AG09309 (cell line): ENCODE measurements around the gene DYNLRB2.

Source experiments
- DNase-seq: peaks from one replicate; pipeline ENCODE4 v3.0.0-alpha.2; 2010; ENCODE audit warnings: low read depth
- H3K4me3 ChIP-seq: 2 replicates; pipeline ENCODE4 v1.5.1; 2011; ENCODE audit warnings: mild to moderate bottlenecking, low read depth, low read length, moderate library complexity; ENCODE audit not compliant: control insufficient read depth
- TF ChIP-seq, protein P1 (sequence below): IDR thresholded peaks from 2 replicates; pipeline ENCODE4 v1.5.1; 2011; ENCODE audit warnings: mild to moderate bottlenecking, low read depth, low read length, inconsistent platforms; ENCODE audit not compliant: insufficient read depth, control insufficient read depth; ENCODE audit errors: missing control alignments

Gene DYNLRB2

DNA sequence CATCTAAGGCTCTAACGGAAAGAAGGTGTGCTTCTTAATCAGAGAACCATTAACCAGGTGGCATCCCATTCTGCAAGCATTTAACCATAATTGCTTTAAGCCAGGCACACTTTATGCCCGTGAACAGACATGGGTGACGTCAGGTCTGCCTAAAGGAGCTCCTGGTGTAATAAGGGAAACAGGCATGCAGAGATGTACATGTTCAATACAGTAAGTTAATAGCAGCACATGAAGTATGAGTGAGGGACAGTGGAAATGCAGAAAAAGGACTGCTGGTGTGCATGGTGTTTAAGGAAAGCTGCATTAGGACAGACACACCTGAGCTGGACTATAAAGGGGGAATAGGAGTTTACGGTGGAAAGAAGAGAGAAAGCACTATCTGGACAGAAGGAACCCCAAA lies 18.6 kb downstream of the DYNLRB2 start:
- no peak for DNase-seq
- H3K4me3 ChIP-seq: no peak overlapping the region
- TF ChIP-seq, protein P1, sequence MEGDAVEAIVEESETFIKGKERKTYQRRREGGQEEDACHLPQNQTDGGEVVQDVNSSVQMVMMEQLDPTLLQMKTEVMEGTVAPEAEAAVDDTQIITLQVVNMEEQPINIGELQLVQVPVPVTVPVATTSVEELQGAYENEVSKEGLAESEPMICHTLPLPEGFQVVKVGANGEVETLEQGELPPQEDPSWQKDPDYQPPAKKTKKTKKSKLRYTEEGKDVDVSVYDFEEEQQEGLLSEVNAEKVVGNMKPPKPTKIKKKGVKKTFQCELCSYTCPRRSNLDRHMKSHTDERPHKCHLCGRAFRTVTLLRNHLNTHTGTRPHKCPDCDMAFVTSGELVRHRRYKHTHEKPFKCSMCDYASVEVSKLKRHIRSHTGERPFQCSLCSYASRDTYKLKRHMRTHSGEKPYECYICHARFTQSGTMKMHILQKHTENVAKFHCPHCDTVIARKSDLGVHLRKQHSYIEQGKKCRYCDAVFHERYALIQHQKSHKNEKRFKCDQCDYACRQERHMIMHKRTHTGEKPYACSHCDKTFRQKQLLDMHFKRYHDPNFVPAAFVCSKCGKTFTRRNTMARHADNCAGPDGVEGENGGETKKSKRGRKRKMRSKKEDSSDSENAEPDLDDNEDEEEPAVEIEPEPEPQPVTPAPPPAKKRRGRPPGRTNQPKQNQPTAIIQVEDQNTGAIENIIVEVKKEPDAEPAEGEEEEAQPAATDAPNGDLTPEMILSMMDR: no peak

DNA sequence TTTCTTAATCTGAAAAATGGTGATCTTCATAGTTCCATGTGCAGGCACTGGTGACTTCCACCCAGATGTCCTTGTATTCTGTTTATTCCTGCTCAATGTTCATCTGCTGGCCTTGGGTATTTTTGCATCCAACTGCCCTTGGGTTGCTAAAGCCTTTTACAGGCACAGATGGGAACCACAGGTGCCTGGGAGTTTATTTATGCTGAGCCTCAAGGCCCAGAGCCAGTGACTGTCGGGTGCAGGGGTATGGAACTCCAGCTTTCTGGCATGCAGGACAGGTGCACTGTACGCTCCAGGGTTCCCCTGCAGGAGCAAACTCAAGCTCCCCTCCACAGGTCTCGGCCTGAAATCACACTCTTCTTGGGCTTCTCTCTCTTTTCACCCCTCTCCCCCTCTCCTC lies 22.3 kb downstream of the DYNLRB2 start:
- no peak for DNase-seq
- TF ChIP-seq, protein P1: no peak
- no peak overlapping the region for H3K4me3 ChIP-seq

DNA sequence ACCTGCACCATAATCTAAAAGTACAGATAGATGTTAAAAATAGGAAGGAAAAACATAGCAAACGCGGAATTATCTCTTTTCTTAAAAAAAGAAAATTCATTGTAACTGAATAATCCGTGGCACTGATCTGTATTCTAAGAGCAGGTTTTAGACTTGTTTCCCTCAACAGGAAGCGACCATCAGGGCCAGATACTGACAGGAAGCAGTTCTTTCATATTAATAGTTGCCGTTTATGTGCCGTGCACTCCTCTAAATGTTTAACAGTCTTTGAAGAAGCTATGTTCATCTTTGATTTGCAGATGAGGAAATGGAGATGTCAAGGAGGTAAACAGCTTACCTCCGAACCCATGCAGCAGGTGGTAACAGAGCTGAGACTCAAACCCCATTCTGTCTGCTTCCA lies 23.6 kb downstream of the DYNLRB2 start:
- no peak for DNase-seq
- TF ChIP-seq, protein P1: no peak
- H3K4me3 ChIP-seq: no peak overlapping the region

DNA sequence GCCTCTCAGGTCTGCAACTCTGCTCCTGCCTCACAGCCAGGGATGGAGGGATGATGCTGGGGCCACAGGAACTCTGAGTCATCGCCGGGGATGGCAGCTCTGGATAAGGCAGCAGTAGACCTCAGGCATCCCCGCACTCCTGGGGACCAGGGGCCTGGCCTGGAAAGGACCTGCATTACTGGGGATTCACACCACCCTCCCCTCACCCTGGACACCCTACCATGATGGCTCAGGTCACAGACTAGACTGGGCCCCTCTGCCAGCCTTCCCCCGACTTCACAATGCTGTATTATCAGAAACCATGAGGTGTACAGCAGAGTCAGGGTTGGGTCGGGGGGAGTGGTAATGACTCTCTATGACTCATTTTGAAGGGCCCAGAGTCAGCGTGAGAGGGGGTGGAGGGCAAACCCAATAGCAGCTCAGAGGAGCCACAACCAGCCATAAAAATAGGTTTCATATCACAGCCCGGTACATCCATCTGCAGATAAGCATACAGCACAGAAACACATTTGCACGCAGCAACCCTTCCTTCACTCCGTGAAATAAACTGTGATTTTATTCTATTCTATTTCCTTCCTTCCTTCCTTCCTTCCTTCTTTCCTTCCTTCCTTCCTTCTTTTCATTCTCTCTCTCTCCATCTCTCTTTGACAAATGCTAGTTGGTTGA lies 28.8 kb downstream of the DYNLRB2 start:
- TF ChIP-seq, protein P1: no peak
- no peak overlapping the region for H3K4me3 ChIP-seq
- no peak for DNase-seq

DNA sequence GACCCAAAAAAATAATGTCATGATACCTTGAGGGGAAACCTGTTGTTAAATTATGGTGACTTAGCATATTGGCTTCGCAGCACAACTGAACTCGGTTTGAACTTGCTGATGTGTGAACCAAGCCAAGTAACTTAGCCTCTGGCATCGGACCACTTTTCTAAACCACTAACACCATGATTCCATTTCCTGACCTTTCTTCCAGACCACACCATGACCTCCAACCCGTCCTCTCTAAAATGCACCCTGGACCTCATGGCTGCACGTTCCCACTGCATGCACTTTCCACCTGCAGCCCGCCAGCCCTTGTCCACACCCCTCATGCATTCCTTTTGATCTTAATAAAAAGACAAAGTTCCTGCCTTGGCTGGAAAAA lies 29.3 kb downstream of the DYNLRB2 start:
- no peak for DNase-seq
- H3K4me3 ChIP-seq: no peak overlapping the region
- TF ChIP-seq, protein P1: no peak

DNA sequence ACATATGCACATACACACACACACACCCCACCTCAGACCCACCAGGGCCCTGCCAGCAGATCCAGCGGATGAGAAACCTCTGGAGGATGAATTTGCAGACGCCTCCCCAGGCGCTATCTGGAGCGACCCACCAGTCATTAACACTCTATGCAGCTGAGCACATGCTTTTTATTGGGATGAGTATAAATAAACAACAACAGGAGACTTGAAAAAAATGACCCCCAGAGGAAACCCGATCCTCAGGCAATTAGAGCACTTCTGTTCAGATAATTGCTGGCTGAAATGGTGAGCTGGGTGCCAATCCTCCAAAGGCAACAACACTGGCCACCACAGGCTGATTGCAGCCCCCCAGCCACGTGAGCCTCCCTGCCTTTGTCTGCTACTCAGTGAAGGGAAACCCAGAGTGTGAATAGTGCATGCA lies 32.9 kb downstream of the DYNLRB2 start:
- no peak for DNase-seq
- TF ChIP-seq, protein P1: no peak
- H3K4me3 ChIP-seq: no peak overlapping the region
